Ramos (cell line): ENCODE data around the gene EPHA4.

ENCODE experiments used
- in situ Hi-C: fragments of 300-500 bp; cut with MboI; formaldehyde crosslinking; loops from one replicate; pipeline ENCODE4 v1.14.3; 2022; ENCODE audit warnings: low sequenced_read_pairs; ENCODE audit not compliant: unreplicated experiment

Gene EPHA4

GRCh38 chr2:221572821-221573429 is 821 bp upstream of the EPHA4 start:
- in situ Hi-C loops: no loop called here

- in situ Hi-C loops: no loop called here
These were observed 419 bp downstream of the EPHA4 start for GRCh38 chr2:221571551-221572218.

GRCh38 chr2:221571025-221571550 is 1.0 kb downstream of the EPHA4 start:
- in situ Hi-C loops: no loop called here

DNA sequence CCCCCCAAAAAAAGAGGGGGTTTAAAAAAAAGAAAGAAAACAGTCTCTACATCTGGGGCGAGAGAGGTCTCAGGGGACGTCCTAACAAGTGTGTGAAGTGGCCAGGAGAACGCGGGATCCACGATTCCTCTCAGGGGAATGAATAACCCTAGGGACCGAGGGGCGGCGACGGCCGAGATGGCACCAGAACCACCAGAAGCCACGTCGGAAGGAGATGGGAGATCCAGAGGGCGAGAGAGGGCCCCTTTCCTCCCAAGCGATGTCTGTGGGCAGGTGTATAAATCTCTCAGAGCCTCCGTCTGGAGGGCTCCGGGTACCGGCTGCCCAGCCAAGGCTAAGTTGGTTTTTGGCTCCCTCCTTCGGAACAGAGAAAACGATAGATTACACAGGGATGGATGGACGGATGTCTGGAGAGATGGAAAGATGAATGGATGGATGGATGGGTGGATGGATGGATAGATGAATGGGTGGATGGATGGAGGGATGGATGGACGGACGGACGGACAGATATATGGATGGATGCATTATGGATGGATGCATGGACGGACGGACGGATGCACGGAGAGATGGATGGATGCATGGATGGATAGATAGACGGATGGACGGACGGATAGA is 1.7 kb downstream of the EPHA4 start:
- in situ Hi-C loops: no loop called here

DNA sequence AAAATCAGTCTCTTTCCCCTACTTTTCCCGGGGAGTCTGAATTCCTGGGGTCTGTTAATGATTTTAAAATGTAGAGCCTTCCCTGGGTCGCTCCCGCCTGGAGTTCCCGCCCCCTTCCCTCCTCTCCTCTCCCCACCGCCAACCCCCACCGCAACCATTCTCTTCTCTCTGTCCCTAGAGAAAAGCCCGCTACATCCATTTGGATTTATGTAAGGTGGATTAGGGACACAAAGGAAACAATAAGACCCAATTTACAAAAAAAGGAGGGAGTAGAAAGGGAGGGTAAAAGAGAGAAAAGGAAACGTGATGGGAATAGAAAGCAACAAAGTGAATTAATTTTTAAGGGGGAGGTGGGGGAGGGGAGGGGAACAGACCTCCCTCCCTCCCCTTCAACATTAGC is 2.2 kb downstream of the EPHA4 start:
- in situ Hi-C loops: loop anchor here (10.0 kb wide), 1 partner anchor 885 kb away; no protein-coding TSS in a partner anchor

- in situ Hi-C loops: loop anchor here (10.0 kb wide), 1 partner anchor 885 kb away; no protein-coding TSS in a partner anchor
These were observed 2.7 kb downstream of the EPHA4 start for GRCh38 chr2:221569425-221569845.

- in situ Hi-C loops: loop anchor here (10.0 kb wide), 1 partner anchor 883 kb away; no protein-coding TSS in a partner anchor
These were observed 3.8 kb downstream of the EPHA4 start for GRCh38 chr2:221568299-221568698.

DNA sequence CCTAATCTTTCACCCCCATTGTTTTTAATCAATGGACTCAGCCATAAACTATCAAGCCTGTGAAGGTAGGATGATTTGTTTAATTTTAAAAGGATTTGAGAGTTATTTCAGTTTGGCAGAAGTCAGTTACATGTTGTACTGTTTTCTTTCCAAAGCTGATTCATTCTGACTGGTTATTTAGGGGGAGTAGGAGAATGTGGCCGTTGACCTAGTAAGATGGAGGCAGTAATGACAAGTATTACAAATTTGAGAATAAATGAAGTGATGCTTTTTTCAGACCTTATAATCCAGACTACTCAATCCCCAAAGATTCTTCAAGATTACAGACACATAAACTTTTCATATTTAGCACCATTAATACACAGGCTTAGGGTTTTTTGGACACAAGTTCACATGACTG is 4.3 kb downstream of the EPHA4 start:
- in situ Hi-C loops: loop anchor here (10.0 kb wide), 1 partner anchor 883 kb away; no protein-coding TSS in a partner anchor

- in situ Hi-C loops: loop anchor here (10.0 kb wide), 1 partner anchor 882 kb away; no protein-coding TSS in a partner anchor
These were observed 4.8 kb downstream of the EPHA4 start for GRCh38 chr2:221567231-221567760.

GRCh38 chr2:221563270-221563985 is 8.7 kb downstream of the EPHA4 start:
- in situ Hi-C loops: loop anchor here (10.0 kb wide), 1 partner anchor 879 kb away; no protein-coding TSS in a partner anchor

DNA sequence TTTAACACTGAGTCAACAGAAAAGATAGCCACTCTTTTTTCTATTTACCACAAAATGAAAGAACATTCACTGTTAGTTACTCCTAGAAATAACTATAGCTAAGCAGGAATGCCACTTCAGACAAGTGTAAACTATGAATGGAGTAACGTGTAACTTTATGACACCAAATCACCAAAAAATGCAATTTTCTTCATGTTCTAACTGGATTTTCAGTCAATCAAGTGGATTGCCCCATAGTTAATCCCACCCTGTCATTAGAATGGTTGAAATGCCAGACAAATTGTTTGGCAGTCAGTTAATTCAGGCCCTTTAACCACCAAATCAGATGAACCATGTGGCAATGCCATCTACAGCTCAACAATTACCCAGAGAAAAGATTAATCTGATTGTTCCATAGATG is 9.9 kb downstream of the EPHA4 start:
- in situ Hi-C loops: loop anchor here (10.0 kb wide), 1 partner anchor 877 kb away; no protein-coding TSS in a partner anchor

GRCh38 chr2:221561770-221562169 is 10.3 kb downstream of the EPHA4 start:
- in situ Hi-C loops: loop anchor here (10.0 kb wide), 1 partner anchor 877 kb away; no protein-coding TSS in a partner anchor

DNA sequence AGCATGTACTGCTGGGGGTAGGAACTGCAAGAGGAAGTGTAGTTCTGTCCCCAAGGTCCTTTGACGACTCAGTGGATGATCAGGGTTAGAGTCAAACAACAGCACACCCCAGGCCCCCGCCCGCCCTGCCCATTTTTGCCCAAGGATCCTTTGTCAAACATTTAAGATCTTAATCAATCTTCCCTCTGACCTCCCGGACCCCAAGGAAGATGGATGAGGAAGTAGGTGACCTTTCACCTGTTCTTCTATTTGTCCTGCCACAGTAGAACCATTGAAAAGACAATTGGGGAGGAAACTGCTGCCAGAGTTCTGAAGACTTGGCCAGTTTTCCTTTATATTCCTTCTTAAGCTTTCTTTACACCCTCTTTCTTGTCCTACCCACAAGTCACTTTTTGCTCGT is 12.1 kb downstream of the EPHA4 start:
- in situ Hi-C loops: loop anchor here (10.0 kb wide), 1 partner anchor 875 kb away; no protein-coding TSS in a partner anchor

- in situ Hi-C loops: no loop called here
These were observed 14.0 kb downstream of the EPHA4 start for GRCh38 chr2:221558107-221558506.

- in situ Hi-C loops: no loop called here
These were observed 16.6 kb downstream of the EPHA4 start for GRCh38 chr2:221555494-221555846.

- in situ Hi-C loops: no loop called here
These were observed 17.2 kb downstream of the EPHA4 start for GRCh38 chr2:221554769-221555493.

DNA sequence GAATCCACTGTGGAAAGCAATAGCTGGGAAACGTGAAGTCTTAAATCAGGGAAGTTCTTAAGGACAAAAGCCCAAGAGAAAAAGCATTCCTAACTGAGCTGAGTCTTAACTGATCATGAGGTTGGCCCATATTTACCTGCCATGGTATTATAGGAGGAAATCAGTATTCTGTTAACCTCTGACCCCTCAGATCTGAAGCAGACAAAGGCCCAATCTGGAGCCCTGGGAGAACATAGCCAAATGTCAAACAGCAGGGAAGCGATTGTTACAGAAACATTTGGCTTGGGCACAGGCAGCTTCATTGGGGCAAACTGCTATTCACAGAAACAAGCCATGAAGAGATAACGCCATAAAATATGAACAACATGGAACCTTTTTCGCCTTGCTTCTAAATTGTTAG is 18.8 kb downstream of the EPHA4 start:
- in situ Hi-C loops: no loop called here

- in situ Hi-C loops: no loop called here
These were observed 19.8 kb downstream of the EPHA4 start for GRCh38 chr2:221552291-221552690.

GRCh38 chr2:221551864-221552263 is 20.2 kb downstream of the EPHA4 start:
- in situ Hi-C loops: no loop called here
